SK-N-SH treated with all-trans-retinoic acid at 6 μM for 48 hours (cell line): ENCODE measurements around the gene SAMD8.
A peak's percentile ranks its signal among the peaks of the same experiment; 100 is the strongest.

Experiments
- ATAC-seq: fragments of 200-7000 bp; cut with Tn5 transposase; 3 replicates; pipeline ENCODE4 v1.9.1; 2020; ENCODE audit warnings: mild to moderate bottlenecking, moderate library complexity
- ARNTL ChIP-seq: fragments of 450-650 bp; formaldehyde crosslinking; IDR thresholded peaks from 2 replicates; pipeline ENCODE4 v1.5.0; 2020; ENCODE audit warnings: low read depth, mild to moderate bottlenecking, moderate library complexity, borderline replicate concordance
- BACH2 ChIP-seq: fragments of 250-450 bp; sonication (Bioruptor Pico); IDR thresholded peaks from 2 replicates; pipeline ENCODE4 v1.9.0; 2021; ENCODE audit warnings: mild to moderate bottlenecking, borderline replicate concordance
- CREB5 ChIP-seq: fragments of 250-450 bp; sonication (Bioruptor Pico); IDR thresholded peaks from 2 replicates; pipeline ENCODE4 v1.5.1; 2020; ENCODE audit warnings: low read depth, mild to moderate bottlenecking, moderate library complexity
- CSDC2 ChIP-seq: fragments of 250-450 bp; sonication (Bioruptor Pico); IDR thresholded peaks from 2 replicates; pipeline ENCODE4 v1.5.0; 2020; ENCODE audit warnings: mild to moderate bottlenecking, moderate library complexity
- ESRRG ChIP-seq: fragments of 250-450 bp; sonication (Bioruptor Pico); IDR thresholded peaks from 2 replicates; pipeline ENCODE4 v1.6.1; 2021; ENCODE audit warnings: mild to moderate bottlenecking
- GLIS3 ChIP-seq: fragments of 250-450 bp; sonication (Bioruptor Pico); IDR thresholded peaks from 2 replicates; pipeline ENCODE4 v1.5.0; 2020; ENCODE audit warnings: mild to moderate bottlenecking, moderate library complexity
- ISL1 ChIP-seq: fragments of 250-450 bp; sonication (Bioruptor Pico); IDR thresholded peaks from 2 replicates; pipeline ENCODE4 v2.1.2; 2022; ENCODE audit warnings: mild to moderate bottlenecking, moderate library complexity
- OSR1 ChIP-seq: fragments of 250-450 bp; sonication (Bioruptor Pico); IDR thresholded peaks from 2 replicates; pipeline ENCODE4 v1.8.0; 2022; ENCODE audit warnings: moderate library complexity, mild to moderate bottlenecking, inconsistent platforms
- PATZ1 ChIP-seq: fragments of 250-450 bp; sonication (Bioruptor Pico); IDR thresholded peaks from 2 replicates; pipeline ENCODE4 v1.8.0; 2020; ENCODE audit warnings: mild to moderate bottlenecking, moderate library complexity, borderline replicate concordance
- POU6F1 ChIP-seq: fragments of 250-450 bp; sonication (Bioruptor Pico); IDR thresholded peaks from 2 replicates; pipeline ENCODE4 v1.8.0; 2021; ENCODE audit warnings: low read depth, mild to moderate bottlenecking, moderate library complexity, borderline replicate concordance
- PPARA ChIP-seq: fragments of 250-450 bp; sonication (Bioruptor Pico); IDR thresholded peaks from 2 replicates; pipeline ENCODE4 v1.5.0; 2020; ENCODE audit warnings: mild to moderate bottlenecking, borderline replicate concordance
- RARB ChIP-seq: fragments of 250-450 bp; sonication (Bioruptor Pico); IDR thresholded peaks from 2 replicates; pipeline ENCODE4 v1.8.0; 2021; ENCODE audit warnings: mild to moderate bottlenecking, moderate library complexity
- SNAI2 ChIP-seq: fragments of 250-450 bp; sonication (Bioruptor Pico); IDR thresholded peaks from 2 replicates; pipeline ENCODE4 v1.5.0; 2020; ENCODE audit warnings: mild to moderate bottlenecking, moderate library complexity
- TCF4 ChIP-seq: fragments of 250-450 bp; sonication (Bioruptor Pico); IDR thresholded peaks from 2 replicates; pipeline ENCODE4 v1.8.0; 2021; ENCODE audit warnings: mild to moderate bottlenecking, moderate library complexity, borderline replicate concordance
- TSHZ2 ChIP-seq: fragments of 250-450 bp; sonication (Bioruptor Pico); IDR thresholded peaks from 2 replicates; pipeline ENCODE4 v1.5.0; 2020; ENCODE audit warnings: mild to moderate bottlenecking, moderate library complexity
- ZC3H10 ChIP-seq: fragments of 250-450 bp; sonication (Bioruptor Pico); IDR thresholded peaks from 2 replicates; pipeline ENCODE4 v1.5.1; 2021; ENCODE audit warnings: mild to moderate bottlenecking, moderate library complexity
- ZFP3 ChIP-seq: fragments of 250-450 bp; sonication (Bioruptor Pico); IDR thresholded peaks from 2 replicates; pipeline ENCODE4 v1.5.0; 2020; ENCODE audit warnings: mild to moderate bottlenecking, moderate library complexity
- ZFP30 ChIP-seq: fragments of 450-650 bp; formaldehyde crosslinking; IDR thresholded peaks from 2 replicates; pipeline ENCODE4 v1.5.0; 2022; ENCODE audit warnings: mild to moderate bottlenecking, moderate library complexity
- ZNF565 ChIP-seq: fragments of 450-650 bp; formaldehyde crosslinking; conservative IDR thresholded peaks from 2 replicates; pipeline ENCODE4 v1.5.0; 2020; ENCODE audit warnings: low read depth, mild to moderate bottlenecking, moderate library complexity
- ZNF70 ChIP-seq: fragments of 450-650 bp; formaldehyde crosslinking; IDR thresholded peaks from 2 replicates; pipeline ENCODE4 v1.5.0; 2020; ENCODE audit warnings: mild to moderate bottlenecking, moderate library complexity
- ZNF8 ChIP-seq: fragments of 450-650 bp; formaldehyde crosslinking; IDR thresholded peaks from 2 replicates; pipeline ENCODE4 v1.5.0; 2020; ENCODE audit warnings: mild to moderate bottlenecking, moderate library complexity
- TF ChIP-seq, protein P1 (sequence below): fragments of 250-450 bp; sonication (Bioruptor Pico); IDR thresholded peaks from 2 replicates; pipeline ENCODE4 v1.5.1; 2021; ENCODE audit warnings: mild to moderate bottlenecking, moderate library complexity

Gene SAMD8

DNA sequence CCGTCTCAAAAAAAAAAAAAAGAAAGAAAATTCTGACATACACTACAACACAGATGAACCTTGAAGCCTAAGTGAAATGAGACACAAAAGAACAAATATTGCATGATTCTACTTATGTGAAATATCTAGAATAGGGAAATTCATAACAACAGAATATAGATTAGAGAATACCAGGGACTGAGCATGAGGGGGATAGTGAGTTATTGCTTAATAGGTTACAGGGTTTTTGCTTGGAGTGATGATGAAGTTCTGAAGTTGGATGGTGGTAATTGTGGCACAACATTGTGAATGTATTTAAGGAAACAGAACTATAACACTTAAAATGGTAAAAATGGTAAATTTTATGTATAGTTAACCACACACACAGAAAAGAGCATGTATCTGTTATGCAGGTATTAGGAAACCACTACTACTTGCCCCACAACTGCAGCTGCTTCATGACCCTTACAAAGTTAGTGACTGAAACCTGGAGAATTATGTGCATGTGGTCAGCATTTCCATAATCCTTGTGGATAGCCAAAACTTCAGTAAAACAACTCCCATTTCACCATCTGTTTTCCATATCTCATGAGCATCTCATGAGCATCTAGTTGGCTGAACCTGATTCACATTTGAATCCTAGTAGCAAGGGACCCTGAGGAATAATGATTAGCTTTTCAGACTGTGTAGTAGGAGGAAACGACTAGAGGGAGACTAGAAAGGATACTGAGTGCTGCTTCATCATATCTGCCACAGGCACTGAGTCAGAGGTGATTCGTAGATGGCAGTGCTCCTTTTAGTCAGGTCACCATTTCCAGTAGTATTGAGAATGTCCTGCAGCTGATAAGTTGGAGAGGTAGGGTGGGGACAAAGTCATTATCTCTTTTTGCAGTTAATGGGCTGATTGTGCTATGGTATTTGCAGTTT, 26.3 kb downstream of the SAMD8 start:
- TF ChIP-seq ZNF8: no peak
- TF ChIP-seq GLIS3 (CRISPR knock-in tag): no peak
- TF ChIP-seq POU6F1 (CRISPR knock-in tag): no peak
- TF ChIP-seq BACH2 (CRISPR knock-in tag): no peak
- TF ChIP-seq OSR1 (CRISPR knock-in tag): no peak
- no peak for TF ChIP-seq ZFP30 (CRISPR knock-in tag)
- no peak for TF ChIP-seq ZC3H10 (CRISPR knock-in tag)
- no peak for TF ChIP-seq ARNTL
- TF ChIP-seq PATZ1 (CRISPR knock-in tag): no peak
- no peak for TF ChIP-seq CREB5 (CRISPR knock-in tag)
- TF ChIP-seq ESRRG (CRISPR knock-in tag): no peak
- TF ChIP-seq TSHZ2 (CRISPR knock-in tag): no peak
- no peak for TF ChIP-seq ZFP3 (CRISPR knock-in tag)
- no peak for TF ChIP-seq ZNF565 (CRISPR knock-in tag)
- TF ChIP-seq RARB (CRISPR knock-in tag): no peak
- no peak for TF ChIP-seq SNAI2
- no peak for TF ChIP-seq PPARA (CRISPR knock-in tag)
- TF ChIP-seq ISL1 (CRISPR knock-in tag): no peak
- no peak for TF ChIP-seq TCF4 (CRISPR knock-in tag)
- ATAC-seq: peak; percentile 71

- no peak for ATAC-seq
- no peak for TF ChIP-seq ARNTL
- no peak for TF ChIP-seq ZNF70 (CRISPR knock-in tag)
- TF ChIP-seq CSDC2: no peak
- TF ChIP-seq ZNF8: no peak
- TF ChIP-seq BACH2 (CRISPR knock-in tag): no peak
- no peak for TF ChIP-seq ESRRG (CRISPR knock-in tag)
- TF ChIP-seq OSR1 (CRISPR knock-in tag): no peak
- TF ChIP-seq ISL1 (CRISPR knock-in tag): no peak
- no peak for TF ChIP-seq ZC3H10 (CRISPR knock-in tag)
- no peak for TF ChIP-seq PPARA (CRISPR knock-in tag)
- no peak for TF ChIP-seq POU6F1 (CRISPR knock-in tag)
- no peak for TF ChIP-seq SNAI2
- TF ChIP-seq CREB5 (CRISPR knock-in tag): no peak
- TF ChIP-seq, protein P1, sequence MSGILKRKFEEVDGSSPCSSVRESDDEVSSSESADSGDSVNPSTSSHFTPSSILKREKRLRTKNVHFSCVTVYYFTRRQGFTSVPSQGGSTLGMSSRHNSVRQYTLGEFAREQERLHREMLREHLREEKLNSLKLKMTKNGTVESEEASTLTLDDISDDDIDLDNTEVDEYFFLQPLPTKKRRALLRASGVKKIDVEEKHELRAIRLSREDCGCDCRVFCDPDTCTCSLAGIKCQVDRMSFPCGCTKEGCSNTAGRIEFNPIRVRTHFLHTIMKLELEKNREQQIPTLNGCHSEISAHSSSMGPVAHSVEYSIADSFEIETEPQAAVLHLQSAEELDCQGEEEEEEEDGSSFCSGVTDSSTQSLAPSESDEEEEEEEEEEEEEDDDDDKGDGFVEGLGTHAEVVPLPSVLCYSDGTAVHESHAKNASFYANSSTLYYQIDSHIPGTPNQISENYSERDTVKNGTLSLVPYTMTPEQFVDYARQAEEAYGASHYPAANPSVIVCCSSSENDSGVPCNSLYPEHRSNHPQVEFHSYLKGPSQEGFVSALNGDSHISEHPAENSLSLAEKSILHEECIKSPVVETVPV (CRISPR knock-in tag): no peak
- TF ChIP-seq, all 23 proteins: peak for 0
Observed at GRCh38 chr10:75140246-75140645, 28.8 kb downstream of the SAMD8 start.
